Measurements from ENCODE around the gene STK10.
A peak's percentile ranks its signal among the peaks of the same experiment; 100 is the strongest.

The STK10 gene

GRCh38 chr5:172177176-172177575 lies 10.8 kb downstream of the STK10 start:
- Histone ChIP-seq H3K79me2 (ENCODE audit: control insufficient read depth, low read length) (peaks cover 78% of the 10 kb centered on the region), H3K9me3 (ENCODE audit: control insufficient read depth, insufficient read depth, low read length) (no peaks in the 10 kb centered on the region), H3F3A (ENCODE audit: control insufficient read depth, insufficient read depth) (peaks cover 15% of the 10 kb centered on the region), H3K27me3 (ENCODE audit: control insufficient read depth, low read length) (no peaks in the 10 kb centered on the region), H3K4me2 (ENCODE audit: low read length) (no peak overlapping the region), H3K9me2 (replicated peaks; ENCODE audit: control insufficient read depth, low read length) (no peaks in the 10 kb centered on the region), H3K36me3 (ENCODE audit: control insufficient read depth, low read length) (peaks cover 9% of the 10 kb centered on the region), H4K20me1 (ENCODE audit: control insufficient read depth, insufficient read depth, low read depth, low read length) (no peaks in the 10 kb centered on the region), H3K27ac (ENCODE audit: low read depth, low read length) (no peak overlapping the region), H3K4me1 (ENCODE audit: control insufficient read depth, low read length) (peaks cover 70% of the 10 kb centered on the region), H3K4me3 (ENCODE audit: low read length) (no peak overlapping the region)
- TF ChIP-seq, protein P1, sequence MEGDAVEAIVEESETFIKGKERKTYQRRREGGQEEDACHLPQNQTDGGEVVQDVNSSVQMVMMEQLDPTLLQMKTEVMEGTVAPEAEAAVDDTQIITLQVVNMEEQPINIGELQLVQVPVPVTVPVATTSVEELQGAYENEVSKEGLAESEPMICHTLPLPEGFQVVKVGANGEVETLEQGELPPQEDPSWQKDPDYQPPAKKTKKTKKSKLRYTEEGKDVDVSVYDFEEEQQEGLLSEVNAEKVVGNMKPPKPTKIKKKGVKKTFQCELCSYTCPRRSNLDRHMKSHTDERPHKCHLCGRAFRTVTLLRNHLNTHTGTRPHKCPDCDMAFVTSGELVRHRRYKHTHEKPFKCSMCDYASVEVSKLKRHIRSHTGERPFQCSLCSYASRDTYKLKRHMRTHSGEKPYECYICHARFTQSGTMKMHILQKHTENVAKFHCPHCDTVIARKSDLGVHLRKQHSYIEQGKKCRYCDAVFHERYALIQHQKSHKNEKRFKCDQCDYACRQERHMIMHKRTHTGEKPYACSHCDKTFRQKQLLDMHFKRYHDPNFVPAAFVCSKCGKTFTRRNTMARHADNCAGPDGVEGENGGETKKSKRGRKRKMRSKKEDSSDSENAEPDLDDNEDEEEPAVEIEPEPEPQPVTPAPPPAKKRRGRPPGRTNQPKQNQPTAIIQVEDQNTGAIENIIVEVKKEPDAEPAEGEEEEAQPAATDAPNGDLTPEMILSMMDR (IDR thresholded peaks at IDR 0.05; ENCODE audit: low read depth, low read length, poor library complexity, severe bottlenecking), result no peak
- no peak for TF ChIP-seq EZH2phosphoT487 (IDR thresholded peaks at IDR 0.05; ENCODE audit: borderline replicate concordance, low read length)

DNA sequence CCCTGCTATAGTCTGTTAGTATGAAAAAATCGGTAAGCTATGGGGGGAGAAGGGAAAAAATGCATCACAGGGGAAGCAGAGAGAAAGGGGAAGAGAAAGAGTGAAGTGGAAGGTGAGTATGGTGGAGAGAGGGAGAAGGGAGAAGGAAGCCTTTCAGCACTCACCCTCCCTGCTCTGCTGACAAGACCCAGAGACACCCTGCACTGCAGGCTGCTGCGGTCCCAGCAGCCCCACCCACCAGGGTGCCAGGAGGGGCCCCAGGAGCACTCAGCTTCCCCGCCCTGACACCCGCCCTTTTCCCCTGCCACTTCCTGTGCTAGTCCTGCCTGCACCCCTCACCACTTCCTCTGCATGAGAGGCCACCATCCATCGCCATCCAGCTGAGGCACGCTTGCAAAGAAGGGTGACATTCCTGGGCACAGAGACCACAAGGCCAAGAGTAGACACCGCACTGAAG lies 12.7 kb downstream of the STK10 start:
- peak overlapping the region; percentile 96 for H3K4me2 ChIP-seq (ENCODE audit: low read length)
- TF ChIP-seq, protein P1 (IDR thresholded peaks at IDR 0.05; ENCODE audit: low read depth, low read length, poor library complexity, severe bottlenecking), result no peak
- no peak for TF ChIP-seq EZH2phosphoT487 (IDR thresholded peaks at IDR 0.05; ENCODE audit: borderline replicate concordance, low read length)
- H3K9me2 ChIP-seq (replicated peaks; ENCODE audit: control insufficient read depth, low read length), result no peaks in the 10 kb centered on the region
- peaks cover 80% of the 10 kb centered on the region for H3K79me2 ChIP-seq (ENCODE audit: control insufficient read depth, low read length)
- H3K27ac ChIP-seq (ENCODE audit: low read depth, low read length), result peak overlapping the region; percentile 81
- no peaks in the 10 kb centered on the region for H3K27me3 ChIP-seq (ENCODE audit: control insufficient read depth, low read length)
- peak overlapping the region; percentile 72 for H3K4me3 ChIP-seq (ENCODE audit: low read length)
- H3K9me3 ChIP-seq (ENCODE audit: control insufficient read depth, insufficient read depth, low read length), result no peaks in the 10 kb centered on the region
- no peaks in the 10 kb centered on the region for H4K20me1 ChIP-seq (ENCODE audit: control insufficient read depth, insufficient read depth, low read depth, low read length)
- peaks cover 63% of the 10 kb centered on the region for H3K4me1 ChIP-seq (ENCODE audit: control insufficient read depth, low read length)
- H3K36me3 ChIP-seq (ENCODE audit: control insufficient read depth, low read length), result peaks cover 9% of the 10 kb centered on the region
- peaks cover 10% of the 10 kb centered on the region for H3F3A ChIP-seq (ENCODE audit: control insufficient read depth, insufficient read depth)

GRCh38 chr5:172173564-172174153 lies 14.4 kb downstream of the STK10 start:
- H3K4me3 ChIP-seq (ENCODE audit: low read length), result no peak overlapping the region

More at GRCh38 chr5:172173564-172174153, 14.4 kb downstream of the STK10 start:
- no peak for TF ChIP-seq EZH2phosphoT487 (IDR thresholded peaks at IDR 0.05; ENCODE audit: borderline replicate concordance, low read length)
- TF ChIP-seq, protein P1 (IDR thresholded peaks at IDR 0.05; ENCODE audit: low read depth, low read length, poor library complexity, severe bottlenecking), result no peak
- Histone ChIP-seq H3K4me1 (ENCODE audit: control insufficient read depth, low read length) (peaks cover 47% of the 10 kb centered on the region), H3K27me3 (ENCODE audit: control insufficient read depth, low read length) (no peaks in the 10 kb centered on the region), H3K9me2 (replicated peaks; ENCODE audit: control insufficient read depth, low read length) (no peaks in the 10 kb centered on the region), H3K36me3 (ENCODE audit: control insufficient read depth, low read length) (peaks cover 9% of the 10 kb centered on the region), H3K79me2 (ENCODE audit: control insufficient read depth, low read length) (peaks cover 71% of the 10 kb centered on the region), H3K27ac (ENCODE audit: low read depth, low read length) (no peak overlapping the region), H3K9me3 (ENCODE audit: control insufficient read depth, insufficient read depth, low read length) (no peaks in the 10 kb centered on the region), H3K4me2 (ENCODE audit: low read length) (no peak overlapping the region), H3F3A (ENCODE audit: control insufficient read depth, insufficient read depth) (peaks cover 10% of the 10 kb centered on the region), H4K20me1 (ENCODE audit: control insufficient read depth, insufficient read depth, low read depth, low read length) (no peaks in the 10 kb centered on the region)

All from DOHH2 (cell line).